GM12878 (cell line): ENCODE results near the gene DTD1. TPM values are rescaled to one million over a fixed set of nuclear protein-coding genes. Genes with fewer than 3 reads are reported as not detected.
A peak's percentile ranks its signal among the peaks of the same experiment; 100 is the strongest.

Experiments used
- BACH1 ChIP-seq: fragments of 450-650 bp; IDR thresholded peaks from 2 replicates; pipeline ENCODE4 v1.6.1; 2017; ENCODE audit warnings: mild to moderate bottlenecking, borderline replicate concordance
- BMI1 ChIP-seq: fragments of 450-650 bp; IDR thresholded peaks from 2 replicates; pipeline ENCODE4 v1.6.1; 2016; ENCODE audit warnings: mild to moderate bottlenecking, moderate library complexity, borderline replicate concordance
- CBX3 ChIP-seq: fragments of 200-600 bp; sonication (generic); IDR thresholded peaks from 2 replicates; pipeline ENCODE4 v1.6.1; 2016; ENCODE audit warnings: low read depth, borderline replicate concordance
- CHD4 ChIP-seq: fragments of 200-600 bp; sonication (generic); IDR thresholded peaks from 2 replicates; pipeline ENCODE4 v1.6.1; 2016; ENCODE audit warnings: mild to moderate bottlenecking
- GABPA ChIP-seq: IDR thresholded peaks from 2 replicates; pipeline ENCODE4 v1.6.1; 2014; ENCODE audit warnings: antibody characterized with exemption, low read depth, mild to moderate bottlenecking, inconsistent platforms
- IRF4 ChIP-seq: IDR thresholded peaks from 2 replicates; pipeline ENCODE4 v1.6.1; 2011; ENCODE audit warnings: low read depth, low read length
- KLF5 ChIP-seq: fragments of 450-650 bp; IDR thresholded peaks from 2 replicates; pipeline ENCODE4 v1.6.1; 2014; ENCODE audit warnings: mild to moderate bottlenecking; ENCODE audit not compliant: partially characterized antibody
- LARP7 ChIP-seq: fragments of 450-650 bp; IDR thresholded peaks from 2 replicates; pipeline ENCODE4 v1.6.1; 2017; ENCODE audit warnings: mild to moderate bottlenecking
- MTA2 ChIP-seq: fragments of 450-650 bp; IDR thresholded peaks from 2 replicates; pipeline ENCODE4 v1.6.1; 2016; ENCODE audit warnings: low read depth, mild to moderate bottlenecking, moderate library complexity
- NRF1 ChIP-seq: conservative IDR thresholded peaks from 2 replicates; pipeline ENCODE4 v1.6.1; 2011; ENCODE audit warnings: mild to moderate bottlenecking, low read depth, low read length, improper control_type of control experiment
- PML ChIP-seq: IDR thresholded peaks from 2 replicates; pipeline ENCODE4 v1.6.1; 2012; ENCODE audit warnings: low read length, inconsistent platforms
- RAD21 ChIP-seq: IDR thresholded peaks from 2 replicates; pipeline ENCODE4 v1.6.1; 2011; ENCODE audit warnings: mild to moderate bottlenecking, low read depth, low read length, moderate library complexity; ENCODE audit not compliant: insufficient read depth
- SIN3A ChIP-seq: IDR thresholded peaks from 2 replicates; pipeline ENCODE4 v1.6.1; 2012; ENCODE audit warnings: low read depth, low read length, improper control_type of control experiment
- SIX5 ChIP-seq: IDR thresholded peaks from 2 replicates; pipeline ENCODE4 v1.6.1; 2011; ENCODE audit warnings: mild to moderate bottlenecking, low read depth, low read length, moderate library complexity; ENCODE audit not compliant: severe bottlenecking
- SMAD1 ChIP-seq: fragments of 450-650 bp; IDR thresholded peaks from 2 replicates; pipeline ENCODE4 v1.6.1; 2018; ENCODE audit warnings: mild to moderate bottlenecking, low read depth; ENCODE audit not compliant: partially characterized antibody
- SREBF2 ChIP-seq: IDR thresholded peaks from 2 replicates; pipeline ENCODE4 v1.6.1; 2012; ENCODE audit warnings: mild to moderate bottlenecking, low read length
- WRNIP1 ChIP-seq: IDR thresholded peaks from 2 replicates; pipeline ENCODE4 v1.6.1; 2011; ENCODE audit warnings: low read depth, low read length, improper control_type of control experiment, borderline replicate concordance
- ZBED1 ChIP-seq: IDR thresholded peaks from 2 replicates; pipeline ENCODE4 v1.6.1; 2016; ENCODE audit warnings: borderline replicate concordance
- ZNF24 ChIP-seq: fragments of 450-650 bp; IDR thresholded peaks from 2 replicates; pipeline ENCODE4 v1.6.1; 2017; ENCODE audit warnings: antibody characterized with exemption, mild to moderate bottlenecking
- polyA plus RNA-seq, 11 experiments: library from polyadenylated mRNA; depleted of rRNA in 4 of 11; unstranded in 6 of 11; stranded (reverse) in 5 of 11; fragments of >200 nt; fragmentation: Nextera tagmentation in 4 of 11; fragmentation: Illumina TruSeq in 1 of 11; extraction: Ambion mirVana in 4 of 11; extraction: Trizol in 1 of 11; gene quantifications; 1 replicate in 1 of 11; 2 replicates in 10 of 11; pipeline versions ENCODE4 v1.2.1 to v1.2.3, GENCODE V29; 2011 to 2016; ENCODE audit warnings: inconsistent platforms in 2 of 11, missing spikeins in 2 of 11, low read depth in 1 of 11
- total RNA-seq, 4 experiments: library from RNA; depleted of rRNA in 3 of 4; stranded (reverse); fragments of >200 nt in 3 of 4; fragmentation: Illumina TruSeq in 1 of 4; extraction: Trizol in 1 of 4; gene quantifications; 2 replicates each; pipeline versions ENCODE4 v1.2.1 to v1.2.3, GENCODE V29; 2013 to 2021
- TF ChIP-seq, protein P1 (sequence below): IDR thresholded peaks from 2 replicates; pipeline ENCODE4 v1.6.1; 2012; ENCODE audit warnings: low read length, inconsistent platforms
- TF ChIP-seq, protein P2 (sequence below): fragments of 450-650 bp; IDR thresholded peaks from 2 replicates; pipeline ENCODE4 v1.6.1; 2017; ENCODE audit warnings: mild to moderate bottlenecking, low read depth, inconsistent platforms; ENCODE audit not compliant: poor library complexity, severe bottlenecking
- TF ChIP-seq, protein P3 (sequence below): fragments of 450-650 bp; IDR thresholded peaks from 2 replicates; pipeline ENCODE4 v1.6.1; 2018; ENCODE audit warnings: borderline replicate concordance, mild to moderate bottlenecking; ENCODE audit not compliant: partially characterized antibody

The DTD1 gene
- total and polyA plus RNA-seq, 10 of the 15 experiments (the other 5 are each of a cell fraction or from before 2014, with no cell fraction given) = 24.3 to 99.8 (median 63.3) TPM

DNA sequence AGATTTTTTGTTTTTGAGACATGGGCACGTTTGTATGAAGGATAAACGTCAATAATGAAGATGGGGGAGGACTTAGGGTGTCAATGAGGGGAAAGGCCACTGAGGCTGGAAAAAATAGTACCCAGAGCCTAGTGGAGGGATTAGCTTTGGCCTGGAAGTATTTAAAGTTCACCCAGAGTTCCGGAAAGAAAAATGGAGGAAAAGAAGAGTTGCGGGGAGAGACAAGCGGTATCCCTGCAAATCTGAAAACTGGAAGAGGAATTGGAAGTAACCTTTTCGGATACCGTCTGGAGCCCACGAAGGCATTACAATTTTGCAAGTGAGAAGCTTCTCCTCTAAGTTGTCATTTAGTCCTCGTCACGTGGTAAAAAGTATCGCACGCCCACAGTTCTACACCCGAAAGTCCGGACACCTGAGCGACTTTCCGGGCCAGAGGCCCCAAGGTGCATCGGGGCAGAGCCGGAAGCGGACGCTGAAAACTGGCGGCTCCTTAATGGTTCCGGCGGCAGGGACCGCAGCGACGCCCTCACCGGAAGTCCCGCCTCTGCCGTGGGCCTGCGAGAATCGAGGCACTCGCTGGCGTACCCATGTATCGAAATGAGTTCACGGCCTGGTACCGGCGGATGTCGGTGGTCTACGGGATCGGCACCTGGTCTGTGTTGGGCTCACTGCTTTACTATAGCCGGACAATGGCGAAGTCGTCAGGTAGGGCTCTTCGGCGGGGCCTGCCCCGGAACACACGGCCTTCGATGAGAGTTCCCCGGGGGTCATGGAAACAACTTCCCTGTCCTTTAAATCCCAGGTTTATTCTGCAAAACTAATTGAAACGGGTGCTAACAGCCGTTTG, 20.7 kb upstream of the DTD1 start, which contains the start of gene SMIM26 (continued):
- TF ChIP-seq CHD4 (no peak), ZBED1 (no peak), SMAD1 (peak; percentile 17), NRF1 (no peak), RAD21 (no peak), KLF5 (peak; percentile 57), SIN3A (peak; percentile 45; the same call in 1 of the 2 replicates), WRNIP1 (peak; percentile 73; the same call in 1 of the 2 replicates), BACH1 (0 out of 2 replicates have a peak, but pooled peaks have one; percentile 31), ZNF24 (no peak), PML (peak; percentile 74), MTA2 (peak; percentile 32; the same call in 1 of the 2 replicates), IRF4 (peak; percentile 48; the same call in 1 of the 2 replicates), GABPA (peak; percentile 95), CBX3 (no peak), BMI1 (no peak), LARP7 (peak; percentile 86), SIX5 (peak; percentile 26), SREBF2 (no peak)
- TF ChIP-seq, protein P1, sequence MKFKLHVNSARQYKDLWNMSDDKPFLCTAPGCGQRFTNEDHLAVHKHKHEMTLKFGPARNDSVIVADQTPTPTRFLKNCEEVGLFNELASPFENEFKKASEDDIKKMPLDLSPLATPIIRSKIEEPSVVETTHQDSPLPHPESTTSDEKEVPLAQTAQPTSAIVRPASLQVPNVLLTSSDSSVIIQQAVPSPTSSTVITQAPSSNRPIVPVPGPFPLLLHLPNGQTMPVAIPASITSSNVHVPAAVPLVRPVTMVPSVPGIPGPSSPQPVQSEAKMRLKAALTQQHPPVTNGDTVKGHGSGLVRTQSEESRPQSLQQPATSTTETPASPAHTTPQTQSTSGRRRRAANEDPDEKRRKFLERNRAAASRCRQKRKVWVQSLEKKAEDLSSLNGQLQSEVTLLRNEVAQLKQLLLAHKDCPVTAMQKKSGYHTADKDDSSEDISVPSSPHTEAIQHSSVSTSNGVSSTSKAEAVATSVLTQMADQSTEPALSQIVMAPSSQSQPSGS = 0 out of 2 replicates have a peak, but pooled peaks have one; percentile 16
- TF ChIP-seq, protein P2, sequence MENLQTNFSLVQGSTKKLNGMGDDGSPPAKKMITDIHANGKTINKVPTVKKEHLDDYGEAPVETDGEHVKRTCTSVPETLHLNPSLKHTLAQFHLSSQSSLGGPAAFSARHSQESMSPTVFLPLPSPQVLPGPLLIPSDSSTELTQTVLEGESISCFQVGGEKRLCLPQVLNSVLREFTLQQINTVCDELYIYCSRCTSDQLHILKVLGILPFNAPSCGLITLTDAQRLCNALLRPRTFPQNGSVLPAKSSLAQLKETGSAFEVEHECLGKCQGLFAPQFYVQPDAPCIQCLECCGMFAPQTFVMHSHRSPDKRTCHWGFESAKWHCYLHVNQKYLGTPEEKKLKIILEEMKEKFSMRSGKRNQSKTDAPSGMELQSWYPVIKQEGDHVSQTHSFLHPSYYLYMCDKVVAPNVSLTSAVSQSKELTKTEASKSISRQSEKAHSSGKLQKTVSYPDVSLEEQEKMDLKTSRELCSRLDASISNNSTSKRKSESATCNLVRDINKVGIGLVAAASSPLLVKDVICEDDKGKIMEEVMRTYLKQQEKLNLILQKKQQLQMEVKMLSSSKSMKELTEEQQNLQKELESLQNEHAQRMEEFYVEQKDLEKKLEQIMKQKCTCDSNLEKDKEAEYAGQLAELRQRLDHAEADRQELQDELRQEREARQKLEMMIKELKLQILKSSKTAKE = no peak
- TF ChIP-seq, protein P3, sequence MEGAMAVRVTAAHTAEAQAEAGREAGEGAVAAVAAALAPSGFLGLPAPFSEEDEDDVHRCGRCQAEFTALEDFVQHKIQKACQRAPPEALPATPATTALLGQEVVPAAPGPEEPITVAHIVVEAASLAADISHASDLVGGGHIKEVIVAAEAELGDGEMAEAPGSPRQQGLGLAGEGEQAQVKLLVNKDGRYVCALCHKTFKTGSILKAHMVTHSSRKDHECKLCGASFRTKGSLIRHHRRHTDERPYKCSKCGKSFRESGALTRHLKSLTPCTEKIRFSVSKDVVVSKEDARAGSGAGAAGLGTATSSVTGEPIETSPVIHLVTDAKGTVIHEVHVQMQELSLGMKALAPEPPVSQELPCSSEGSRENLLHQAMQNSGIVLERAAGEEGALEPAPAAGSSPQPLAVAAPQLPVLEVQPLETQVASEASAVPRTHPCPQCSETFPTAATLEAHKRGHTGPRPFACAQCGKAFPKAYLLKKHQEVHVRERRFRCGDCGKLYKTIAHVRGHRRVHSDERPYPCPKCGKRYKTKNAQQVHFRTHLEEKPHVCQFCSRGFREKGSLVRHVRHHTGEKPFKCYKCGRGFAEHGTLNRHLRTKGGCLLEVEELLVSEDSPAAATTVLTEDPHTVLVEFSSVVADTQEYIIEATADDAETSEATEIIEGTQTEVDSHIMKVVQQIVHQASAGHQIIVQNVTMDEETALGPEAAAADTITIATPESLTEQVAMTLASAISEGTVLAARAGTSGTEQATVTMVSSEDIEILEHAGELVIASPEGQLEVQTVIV = peak; percentile 64
